Neural cell (in vitro differentiated cells): Measurements from ENCODE around the gene UBN2. TPM values are rescaled to one million over a fixed set of nuclear protein-coding genes. Genes with fewer than 3 reads are reported as not detected.
"Not testable (repeated sequence)": the region's sequence is repeated elsewhere in the genome, so short reads cannot be mapped to it uniquely, and the experiment has no call there.

Experiments
- H2AFZ ChIP-seq: fragments of 200-600, 300-800 bp; sonication (generic), shearing (Covaris generic); 2 replicates; pipeline ENCODE4 v1.6.0; 2014; ENCODE audit warnings: low read depth, mild to moderate bottlenecking, antibody characterized with exemption, low read length, moderate library complexity
- H3F3A ChIP-seq: fragments of 200-600 bp; shearing (Covaris generic); 2 replicates; pipeline ENCODE4 v1.6.1; 2016; ENCODE audit warnings: mild to moderate bottlenecking, moderate library complexity, mixed read lengths, antibody characterized with exemption, low read length; ENCODE audit not compliant: insufficient read depth, poor library complexity, severe bottlenecking
- H3K27ac ChIP-seq: fragments of 200-600, 300-800 bp; sonication (generic), shearing (Covaris generic); 2 replicates; pipeline ENCODE4 v1.5.1; 2014; ENCODE audit warnings: mild to moderate bottlenecking, low read length, moderate library complexity
- H3K27me3 ChIP-seq: fragments of 300-800, 200-600 bp; sonication (generic), shearing (Covaris generic); 2 replicates; pipeline ENCODE4 v1.6.0; 2014; ENCODE audit warnings: mild to moderate bottlenecking, low read depth, low read length, moderate library complexity; ENCODE audit not compliant: insufficient read depth
- H3K36me3 ChIP-seq: fragments of 300-800, 200-600 bp; sonication (generic), shearing (Covaris generic); 2 replicates; pipeline ENCODE4 v1.5.1; 2014; ENCODE audit warnings: mild to moderate bottlenecking, antibody characterized with exemption, low read length, moderate library complexity; ENCODE audit not compliant: insufficient read depth
- H3K4me2 ChIP-seq: fragments of 300-800, 200-600 bp; sonication (generic), shearing (Covaris generic); 2 replicates; pipeline ENCODE4 v1.6.0; 2014; ENCODE audit warnings: mild to moderate bottlenecking, low read length
- H3K4me3 ChIP-seq: fragments of 300-800, 200-600 bp; sonication (generic), shearing (Covaris generic); 2 replicates; pipeline ENCODE4 v1.5.1; 2014; ENCODE audit warnings: mild to moderate bottlenecking, low read length, moderate library complexity
- H3K79me2 ChIP-seq: fragments of 200-600 bp; shearing (Covaris generic); replicated peaks from 2 replicates; pipeline ENCODE4 v1.6.0; 2014; ENCODE audit warnings: mild to moderate bottlenecking, low read length, moderate library complexity; ENCODE audit not compliant: insufficient read depth
- H3K9ac ChIP-seq: fragments of 300-800, 200-600 bp; sonication (generic), shearing (Covaris generic); 2 replicates; pipeline ENCODE4 v1.6.1; 2016; ENCODE audit warnings: mild to moderate bottlenecking, low read length, mixed read lengths
- H3K9me2 ChIP-seq: fragments of 200-600 bp; shearing (Covaris generic); 2 replicates; pipeline ENCODE4 v1.6.1; 2016; ENCODE audit warnings: mild to moderate bottlenecking, low read length, mixed read lengths; ENCODE audit not compliant: insufficient read depth
- H3K9me3 ChIP-seq: fragments of 200-600, 300-800 bp; sonication (generic), shearing (Covaris generic); 2 replicates; pipeline ENCODE4 v1.6.1; 2016; ENCODE audit warnings: mild to moderate bottlenecking, mixed run types, low read length, moderate library complexity, mixed read lengths
- H4K20me1 ChIP-seq: fragments of 200-600 bp; shearing (Covaris generic); 2 replicates; pipeline ENCODE4 v1.6.1; 2016; ENCODE audit warnings: mild to moderate bottlenecking, mixed run types; ENCODE audit not compliant: insufficient read depth
- EP300 ChIP-seq: fragments of 450-650 bp; conservative IDR thresholded peaks from 2 replicates; pipeline ENCODE4 v1.6.1; 2014; ENCODE audit warnings: antibody characterized with exemption, mild to moderate bottlenecking, moderate library complexity; ENCODE audit not compliant: poor library complexity, severe bottlenecking
- EZH2 ChIP-seq: fragments of 200-600, 300-800 bp; shearing (Covaris generic), sonication (generic); IDR thresholded peaks from 2 replicates; pipeline ENCODE4 v1.6.1; 2014; ENCODE audit warnings: antibody characterized with exemption, low read length, borderline replicate concordance, mild to moderate bottlenecking; ENCODE audit not compliant: insufficient read depth, poor library complexity, severe bottlenecking
- MXI1 ChIP-seq: fragments of 450-650 bp; conservative IDR thresholded peaks from 2 replicates; pipeline ENCODE4 v1.6.1; 2014; ENCODE audit warnings: antibody characterized with exemption, mild to moderate bottlenecking; ENCODE audit not compliant: poor library complexity, severe bottlenecking
- POLR2AphosphoS5 ChIP-seq: IDR thresholded peaks from 2 replicates; pipeline ENCODE4 v1.6.1; 2012
- RAD21 ChIP-seq: fragments of 450-650 bp; conservative IDR thresholded peaks from 2 replicates; pipeline ENCODE4 v1.6.1; 2014; ENCODE audit warnings: antibody characterized with exemption, mild to moderate bottlenecking, moderate library complexity
- SMC3 ChIP-seq: fragments of 450-650 bp; conservative IDR thresholded peaks from 2 replicates; pipeline ENCODE4 v1.6.1; 2014; ENCODE audit warnings: antibody characterized with exemption, mild to moderate bottlenecking, moderate library complexity; ENCODE audit not compliant: poor library complexity
- TAF1 ChIP-seq: IDR thresholded peaks from 2 replicates; pipeline ENCODE4 v1.6.1; 2012; ENCODE audit warnings: low read depth
- polyA plus RNA-seq: library from polyadenylated mRNA; depleted of rRNA; stranded (reverse); fragments of >200 nt; gene quantifications from 2 replicates; pipeline ENCODE4 v1.2.3, GENCODE V29; 2014
- TF ChIP-seq, protein P1 (sequence below): fragments of 450-650 bp; IDR thresholded peaks from 2 replicates; pipeline ENCODE4 v1.5.1; 2014; ENCODE audit warnings: antibody characterized with exemption, mild to moderate bottlenecking, moderate library complexity; ENCODE audit not compliant: poor library complexity, severe bottlenecking
- TF ChIP-seq, protein P2 (sequence below): IDR thresholded peaks from 2 replicates; pipeline ENCODE4 v1.6.1; 2012; ENCODE audit warnings: borderline replicate concordance

The UBN2 gene
- polyA plus RNA-seq, 1 donor from 2014 or later, result 18.2 TPM

DNA sequence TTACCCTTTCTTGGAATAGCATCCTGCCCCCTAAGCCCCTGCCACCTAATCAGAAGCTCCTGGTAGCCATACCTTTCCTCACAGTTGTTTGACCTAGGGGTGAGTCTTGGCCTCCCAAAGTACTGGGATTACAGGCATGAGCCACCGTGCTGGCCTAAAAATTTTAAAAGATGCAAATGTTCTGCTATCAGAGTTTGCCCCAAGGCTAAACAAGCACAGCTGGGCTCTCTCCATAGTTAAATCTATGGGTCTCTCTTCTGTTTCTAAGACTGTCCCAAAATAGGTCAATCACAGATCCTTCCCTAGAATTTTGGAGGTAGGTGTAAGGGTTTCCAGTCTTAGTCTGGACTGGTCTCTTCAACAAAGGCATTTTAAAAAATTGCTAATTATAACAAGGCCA is 12.9 kb upstream of the UBN2 start:
- no peak overlapping the region for H2AFZ ChIP-seq
- H3K9ac ChIP-seq, result no peak overlapping the region
- H3K4me3 ChIP-seq, result no peak overlapping the region
- no peaks in the 10 kb centered on the region for H3K79me2 ChIP-seq
- H4K20me1 ChIP-seq, result no peaks in the 10 kb centered on the region
- no peaks in the 10 kb centered on the region for H3K9me3 ChIP-seq
- no peak overlapping the region for H3K27ac ChIP-seq
- no peaks in the 10 kb centered on the region for H3K9me2 ChIP-seq
- TF ChIP-seq EZH2, result no peak
- TF ChIP-seq EP300, result no peak
- no peak for TF ChIP-seq RAD21
- no peak for TF ChIP-seq POLR2AphosphoS5
- TF ChIP-seq SMC3, result no peak
- TF ChIP-seq, protein P1, sequence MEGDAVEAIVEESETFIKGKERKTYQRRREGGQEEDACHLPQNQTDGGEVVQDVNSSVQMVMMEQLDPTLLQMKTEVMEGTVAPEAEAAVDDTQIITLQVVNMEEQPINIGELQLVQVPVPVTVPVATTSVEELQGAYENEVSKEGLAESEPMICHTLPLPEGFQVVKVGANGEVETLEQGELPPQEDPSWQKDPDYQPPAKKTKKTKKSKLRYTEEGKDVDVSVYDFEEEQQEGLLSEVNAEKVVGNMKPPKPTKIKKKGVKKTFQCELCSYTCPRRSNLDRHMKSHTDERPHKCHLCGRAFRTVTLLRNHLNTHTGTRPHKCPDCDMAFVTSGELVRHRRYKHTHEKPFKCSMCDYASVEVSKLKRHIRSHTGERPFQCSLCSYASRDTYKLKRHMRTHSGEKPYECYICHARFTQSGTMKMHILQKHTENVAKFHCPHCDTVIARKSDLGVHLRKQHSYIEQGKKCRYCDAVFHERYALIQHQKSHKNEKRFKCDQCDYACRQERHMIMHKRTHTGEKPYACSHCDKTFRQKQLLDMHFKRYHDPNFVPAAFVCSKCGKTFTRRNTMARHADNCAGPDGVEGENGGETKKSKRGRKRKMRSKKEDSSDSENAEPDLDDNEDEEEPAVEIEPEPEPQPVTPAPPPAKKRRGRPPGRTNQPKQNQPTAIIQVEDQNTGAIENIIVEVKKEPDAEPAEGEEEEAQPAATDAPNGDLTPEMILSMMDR, result no peak
- no peak for TF ChIP-seq TAF1
- no peak for TF ChIP-seq MXI1
- TF ChIP-seq, protein P2, sequence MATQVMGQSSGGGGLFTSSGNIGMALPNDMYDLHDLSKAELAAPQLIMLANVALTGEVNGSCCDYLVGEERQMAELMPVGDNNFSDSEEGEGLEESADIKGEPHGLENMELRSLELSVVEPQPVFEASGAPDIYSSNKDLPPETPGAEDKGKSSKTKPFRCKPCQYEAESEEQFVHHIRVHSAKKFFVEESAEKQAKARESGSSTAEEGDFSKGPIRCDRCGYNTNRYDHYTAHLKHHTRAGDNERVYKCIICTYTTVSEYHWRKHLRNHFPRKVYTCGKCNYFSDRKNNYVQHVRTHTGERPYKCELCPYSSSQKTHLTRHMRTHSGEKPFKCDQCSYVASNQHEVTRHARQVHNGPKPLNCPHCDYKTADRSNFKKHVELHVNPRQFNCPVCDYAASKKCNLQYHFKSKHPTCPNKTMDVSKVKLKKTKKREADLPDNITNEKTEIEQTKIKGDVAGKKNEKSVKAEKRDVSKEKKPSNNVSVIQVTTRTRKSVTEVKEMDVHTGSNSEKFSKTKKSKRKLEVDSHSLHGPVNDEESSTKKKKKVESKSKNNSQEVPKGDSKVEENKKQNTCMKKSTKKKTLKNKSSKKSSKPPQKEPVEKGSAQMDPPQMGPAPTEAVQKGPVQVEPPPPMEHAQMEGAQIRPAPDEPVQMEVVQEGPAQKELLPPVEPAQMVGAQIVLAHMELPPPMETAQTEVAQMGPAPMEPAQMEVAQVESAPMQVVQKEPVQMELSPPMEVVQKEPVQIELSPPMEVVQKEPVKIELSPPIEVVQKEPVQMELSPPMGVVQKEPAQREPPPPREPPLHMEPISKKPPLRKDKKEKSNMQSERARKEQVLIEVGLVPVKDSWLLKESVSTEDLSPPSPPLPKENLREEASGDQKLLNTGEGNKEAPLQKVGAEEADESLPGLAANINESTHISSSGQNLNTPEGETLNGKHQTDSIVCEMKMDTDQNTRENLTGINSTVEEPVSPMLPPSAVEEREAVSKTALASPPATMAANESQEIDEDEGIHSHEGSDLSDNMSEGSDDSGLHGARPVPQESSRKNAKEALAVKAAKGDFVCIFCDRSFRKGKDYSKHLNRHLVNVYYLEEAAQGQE, result no peak
- H3K27me3 ChIP-seq, result no peaks in the 10 kb centered on the region
- H3F3A ChIP-seq, result no peaks in the 10 kb centered on the region
- H3K36me3 ChIP-seq, result no peaks in the 10 kb centered on the region
- H3K4me2 ChIP-seq, result no peak overlapping the region

DNA sequence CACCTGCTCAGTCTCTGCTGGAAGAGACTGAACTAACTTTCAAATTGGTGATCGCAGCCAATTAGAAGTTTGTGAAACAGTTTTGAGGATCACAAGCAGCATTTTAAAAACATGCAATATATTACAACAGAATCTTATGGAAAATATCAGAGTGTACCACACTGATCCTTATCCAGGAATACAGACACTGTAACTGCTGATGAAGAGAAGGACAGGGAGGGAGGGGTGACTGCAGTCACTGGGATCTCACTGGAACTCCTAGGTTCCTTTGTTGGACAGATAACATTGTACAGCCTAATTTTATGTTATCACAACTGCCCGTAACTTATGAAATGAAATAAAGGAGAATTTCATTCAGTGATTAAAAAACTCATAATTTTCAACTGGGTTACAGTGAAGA is 6.8 kb upstream of the UBN2 start:
- no peaks in the 10 kb centered on the region for H3K9me2 ChIP-seq
- no peak overlapping the region for H3K9ac ChIP-seq
- no peaks in the 10 kb centered on the region for H4K20me1 ChIP-seq
- H3K9me3 ChIP-seq, result no peaks in the 10 kb centered on the region
- no peak overlapping the region for H3K4me2 ChIP-seq
- no peak overlapping the region for H3K27ac ChIP-seq
- no peaks in the 10 kb centered on the region for H3K27me3 ChIP-seq
- no peak overlapping the region for H3K4me3 ChIP-seq
- TF ChIP-seq SMC3 (no peak), RAD21 (no peak), MXI1 (no peak)
- TF ChIP-seq, protein P1, result no peak
- TF ChIP-seq, protein P2, result no peak
- no peaks in the 10 kb centered on the region for H3K36me3 ChIP-seq
- no peaks in the 10 kb centered on the region for H3F3A ChIP-seq
- H3K79me2 ChIP-seq, result no peaks in the 10 kb centered on the region
- H2AFZ ChIP-seq, result no peak overlapping the region

DNA sequence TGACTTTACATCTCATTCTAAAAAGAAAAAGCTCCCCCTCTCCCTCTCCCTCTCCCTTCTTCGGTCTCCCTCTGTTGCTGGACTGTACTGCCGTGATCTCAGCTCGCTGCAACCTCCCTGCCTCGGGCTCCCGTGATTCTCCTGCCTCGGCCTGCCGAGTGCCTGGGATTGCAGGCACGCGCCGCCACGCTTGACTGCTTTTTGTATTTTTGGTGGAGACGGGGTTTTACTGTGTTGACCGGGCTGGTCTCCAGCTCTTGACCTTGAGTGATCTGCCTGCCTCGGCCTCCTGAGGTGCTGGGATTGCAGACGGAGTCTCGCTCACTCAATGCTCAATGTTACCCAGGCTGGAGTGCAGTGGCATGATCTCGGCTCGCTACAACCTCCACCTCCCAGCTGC is 6.2 kb upstream of the UBN2 start:
- not testable (repeated sequence) for H3K36me3 ChIP-seq, H3K9me2 ChIP-seq, H2AFZ ChIP-seq, H3K9me3 ChIP-seq, H3K4me3 ChIP-seq, H3K9ac ChIP-seq, H3K79me2 ChIP-seq, H3F3A ChIP-seq, H4K20me1 ChIP-seq, H3K4me2 ChIP-seq, H3K27me3 ChIP-seq, H3K27ac ChIP-seq
